Mesothelial cell of epicardium (in vitro differentiated cells): Measurements from ENCODE around the gene MEF2A. TPM values are rescaled to one million over a fixed set of nuclear protein-coding genes. Genes with fewer than 3 reads are reported as not detected.
"Not testable (repeated sequence)": the region's sequence is repeated elsewhere in the genome, so short reads cannot be mapped to it uniquely, and the experiment has no call there.

Experiments used
- DNase-seq, 2 experiments: peaks; one replicate each; pipeline ENCODE4 v3.0.0; 2021; ENCODE audit warnings: low spot score in 2 of 2; ENCODE audit not compliant: unreplicated experiment in 2 of 2
- H3K27ac Mint-ChIP-seq: 2 replicates; pipeline ENCODE4 v1.8.0; 2021; ENCODE audit warnings: mixed read lengths
- H3K27me3 Mint-ChIP-seq: 2 replicates; pipeline ENCODE4 v1.8.0; 2021; ENCODE audit warnings: low read depth, mixed read lengths
- H3K36me3 Mint-ChIP-seq: 2 replicates; pipeline ENCODE4 v1.8.0; 2021; ENCODE audit warnings: mixed read lengths
- H3K4me1 Mint-ChIP-seq: 2 replicates; pipeline ENCODE4 v1.8.0; 2021; ENCODE audit warnings: mixed read lengths
- H3K4me3 Mint-ChIP-seq: 2 replicates; pipeline ENCODE4 v1.8.0; 2021; ENCODE audit warnings: mild to moderate bottlenecking, moderate library complexity, mixed read lengths
- H3K9me3 Mint-ChIP-seq: 2 replicates; pipeline ENCODE4 v1.8.0; 2021; ENCODE audit warnings: mixed read lengths
- total RNA-seq: library from RNA; stranded (reverse); gene quantifications from 3 replicates; pipeline ENCODE4 v1.2.1, GENCODE V29; 2021
- TF ChIP-seq, protein P1 (sequence below): fragments of 200-600 bp; sonication (generic); IDR thresholded peaks from one replicate; pipeline ENCODE4 v1.5.0; 2021; ENCODE audit warnings: antibody characterized with exemption; ENCODE audit not compliant: unreplicated experiment

MEF2A gene
- total RNA-seq, 1 donor from 2014 or later: 39.1 TPM

GRCh38 chr15:99745370-99746086 is 179.7 kb downstream of the MEF2A start:
- Mint-ChIP-seq H3K27ac (no peak overlapping the region), H3K36me3 (no peaks in the 10 kb centered on the region), H3K9me3 (no peaks in the 10 kb centered on the region), H3K4me1 (no peaks in the 10 kb centered on the region), H3K4me3 (no peak overlapping the region), H3K27me3 (peaks cover 8% of the 10 kb centered on the region)
- DNase-seq: no peak
- TF ChIP-seq, protein P1, sequence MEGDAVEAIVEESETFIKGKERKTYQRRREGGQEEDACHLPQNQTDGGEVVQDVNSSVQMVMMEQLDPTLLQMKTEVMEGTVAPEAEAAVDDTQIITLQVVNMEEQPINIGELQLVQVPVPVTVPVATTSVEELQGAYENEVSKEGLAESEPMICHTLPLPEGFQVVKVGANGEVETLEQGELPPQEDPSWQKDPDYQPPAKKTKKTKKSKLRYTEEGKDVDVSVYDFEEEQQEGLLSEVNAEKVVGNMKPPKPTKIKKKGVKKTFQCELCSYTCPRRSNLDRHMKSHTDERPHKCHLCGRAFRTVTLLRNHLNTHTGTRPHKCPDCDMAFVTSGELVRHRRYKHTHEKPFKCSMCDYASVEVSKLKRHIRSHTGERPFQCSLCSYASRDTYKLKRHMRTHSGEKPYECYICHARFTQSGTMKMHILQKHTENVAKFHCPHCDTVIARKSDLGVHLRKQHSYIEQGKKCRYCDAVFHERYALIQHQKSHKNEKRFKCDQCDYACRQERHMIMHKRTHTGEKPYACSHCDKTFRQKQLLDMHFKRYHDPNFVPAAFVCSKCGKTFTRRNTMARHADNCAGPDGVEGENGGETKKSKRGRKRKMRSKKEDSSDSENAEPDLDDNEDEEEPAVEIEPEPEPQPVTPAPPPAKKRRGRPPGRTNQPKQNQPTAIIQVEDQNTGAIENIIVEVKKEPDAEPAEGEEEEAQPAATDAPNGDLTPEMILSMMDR: no peak

GRCh38 chr15:99749386-99749785 is 183.6 kb downstream of the MEF2A start:
- TF ChIP-seq, protein P1: no peak
- H3K4me3 Mint-ChIP-seq: no peak overlapping the region
- H3K9me3 Mint-ChIP-seq: no peaks in the 10 kb centered on the region
- H3K36me3 Mint-ChIP-seq: no peaks in the 10 kb centered on the region
- no peak overlapping the region for H3K27ac Mint-ChIP-seq
- peaks cover 5% of the 10 kb centered on the region for H3K27me3 Mint-ChIP-seq
- no peaks in the 10 kb centered on the region for H3K4me1 Mint-ChIP-seq
- no peak for DNase-seq

GRCh38 chr15:99750326-99750725 is 184.5 kb downstream of the MEF2A start:
- H3K27me3 Mint-ChIP-seq, H3K27ac Mint-ChIP-seq, H3K36me3 Mint-ChIP-seq, H3K9me3 Mint-ChIP-seq, H3K4me3 Mint-ChIP-seq, DNase-seq, H3K4me1 Mint-ChIP-seq: not testable (repeated sequence)

DNA sequence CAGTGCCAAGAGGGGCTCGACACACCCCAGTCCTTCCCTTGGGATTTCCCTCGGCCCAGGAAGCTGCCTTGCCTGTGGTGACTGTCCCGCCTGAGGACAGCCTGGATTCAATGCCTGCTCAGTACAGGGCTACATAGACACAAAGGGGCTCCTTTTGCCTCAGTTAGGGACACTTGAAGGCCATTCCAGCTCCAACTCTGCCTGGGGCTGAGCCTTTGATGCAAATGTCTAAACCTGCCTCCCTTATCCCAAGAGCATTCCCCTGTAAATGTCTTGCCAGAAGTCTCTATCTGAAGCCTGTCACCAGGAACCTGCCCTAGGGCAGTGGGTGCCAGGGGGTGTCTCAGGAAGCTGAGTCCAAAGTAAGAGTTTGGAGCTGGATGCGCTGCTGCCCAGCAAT is 186.8 kb downstream of the MEF2A start:
- no peaks in the 10 kb centered on the region for H3K36me3 Mint-ChIP-seq
- H3K27me3 Mint-ChIP-seq: no peaks in the 10 kb centered on the region
- no peaks in the 10 kb centered on the region for H3K4me1 Mint-ChIP-seq
- TF ChIP-seq, protein P1: no peak
- no peaks in the 10 kb centered on the region for H3K9me3 Mint-ChIP-seq
- H3K4me3 Mint-ChIP-seq: no peak overlapping the region
- DNase-seq: no peak
- no peak overlapping the region for H3K27ac Mint-ChIP-seq

DNA sequence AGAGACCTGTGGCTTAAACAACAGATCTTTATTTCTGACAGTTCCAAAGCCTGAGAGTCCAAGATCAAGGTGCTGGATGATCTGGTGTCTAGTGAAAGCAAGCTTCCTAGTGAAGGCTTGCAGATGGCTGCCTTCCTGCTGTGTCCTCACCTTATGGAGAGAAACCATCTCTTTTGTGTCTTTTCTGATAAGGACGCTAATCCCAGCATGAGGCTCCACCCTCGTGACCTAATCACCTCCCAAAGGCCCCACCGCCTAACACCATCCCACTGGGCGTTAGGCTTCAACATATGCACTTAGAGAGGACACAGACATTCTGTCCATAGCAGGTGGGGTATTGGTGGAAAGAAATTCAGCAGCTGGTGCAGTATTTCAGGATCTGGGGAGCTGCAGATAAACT is 187.3 kb downstream of the MEF2A start:
- Mint-ChIP-seq H3K4me3 (no peak overlapping the region), H3K27me3 (no peaks in the 10 kb centered on the region), H3K36me3 (no peaks in the 10 kb centered on the region), H3K9me3 (no peaks in the 10 kb centered on the region), H3K4me1 (no peaks in the 10 kb centered on the region), H3K27ac (no peak overlapping the region)
- TF ChIP-seq, protein P1: no peak
- DNase-seq: no peak

- H3K27me3 Mint-ChIP-seq: no peaks in the 10 kb centered on the region
- no peaks in the 10 kb centered on the region for H3K36me3 Mint-ChIP-seq
- H3K27ac Mint-ChIP-seq: no peak overlapping the region
- DNase-seq: no peak
- TF ChIP-seq, protein P1: peak; percentile 62
- H3K9me3 Mint-ChIP-seq: no peaks in the 10 kb centered on the region
- H3K4me1 Mint-ChIP-seq: no peaks in the 10 kb centered on the region
- no peak overlapping the region for H3K4me3 Mint-ChIP-seq
Observed at GRCh38 chr15:99755692-99756409, 190.1 kb downstream of the MEF2A start.
